Endothelial cell (in vitro differentiated cells): ENCODE data around the gene TRAF3. TPM values are rescaled to one million over a fixed set of nuclear protein-coding genes. Genes with fewer than 3 reads are reported as not detected.

ENCODE experiments used
- DNase-seq: peaks from one replicate; pipeline ENCODE4 v3.0.0; 2021; ENCODE audit warnings: low spot score
- H3K27ac Mint-ChIP-seq: one replicate; pipeline ENCODE4 v1.8.0; 2021; ENCODE audit warnings: mixed read lengths, inconsistent platforms; ENCODE audit not compliant: unreplicated experiment
- H3K27me3 Mint-ChIP-seq: one replicate; pipeline ENCODE4 v1.8.0; 2021; ENCODE audit warnings: mild to moderate bottlenecking, moderate library complexity, mixed read lengths, inconsistent platforms; ENCODE audit not compliant: unreplicated experiment
- H3K36me3 Mint-ChIP-seq: one replicate; pipeline ENCODE4 v1.8.0; 2021; ENCODE audit warnings: mild to moderate bottlenecking, low read depth, mixed read lengths, inconsistent platforms; ENCODE audit not compliant: unreplicated experiment
- H3K4me1 Mint-ChIP-seq: one replicate; pipeline ENCODE4 v1.8.0; 2021; ENCODE audit warnings: mild to moderate bottlenecking, mixed read lengths, inconsistent platforms; ENCODE audit not compliant: unreplicated experiment
- H3K4me3 Mint-ChIP-seq: one replicate; pipeline ENCODE4 v1.8.0; 2021; ENCODE audit warnings: mild to moderate bottlenecking, mixed read lengths, inconsistent platforms; ENCODE audit not compliant: unreplicated experiment
- H3K9me3 Mint-ChIP-seq: one replicate; pipeline ENCODE4 v1.8.0; 2021; ENCODE audit warnings: mixed read lengths, inconsistent platforms; ENCODE audit not compliant: unreplicated experiment
- total RNA-seq: library from RNA; stranded (reverse); fragmentation: NEBNext Ultra II Directional; extraction: Animal tissue kit (Norgen Biotek cat#: 25700); gene quantifications from one replicate; pipeline ENCODE4 v1.2.1, GENCODE V29; 2021; ENCODE audit not compliant: unreplicated experiment
- TF ChIP-seq, protein P1 (sequence below): fragments of 200-600 bp; sonication (generic); IDR thresholded peaks from one replicate; pipeline ENCODE4 v1.5.0; 2021; ENCODE audit warnings: antibody characterized with exemption; ENCODE audit not compliant: unreplicated experiment

The TRAF3 gene
- total RNA-seq, 1 donor from 2014 or later: 9.7 TPM

GRCh38 chr14:102930138-102930752 lies 153.0 kb downstream of the TRAF3 start:
- peaks cover 22% of the 10 kb centered on the region for H3K27me3 Mint-ChIP-seq

DNA sequence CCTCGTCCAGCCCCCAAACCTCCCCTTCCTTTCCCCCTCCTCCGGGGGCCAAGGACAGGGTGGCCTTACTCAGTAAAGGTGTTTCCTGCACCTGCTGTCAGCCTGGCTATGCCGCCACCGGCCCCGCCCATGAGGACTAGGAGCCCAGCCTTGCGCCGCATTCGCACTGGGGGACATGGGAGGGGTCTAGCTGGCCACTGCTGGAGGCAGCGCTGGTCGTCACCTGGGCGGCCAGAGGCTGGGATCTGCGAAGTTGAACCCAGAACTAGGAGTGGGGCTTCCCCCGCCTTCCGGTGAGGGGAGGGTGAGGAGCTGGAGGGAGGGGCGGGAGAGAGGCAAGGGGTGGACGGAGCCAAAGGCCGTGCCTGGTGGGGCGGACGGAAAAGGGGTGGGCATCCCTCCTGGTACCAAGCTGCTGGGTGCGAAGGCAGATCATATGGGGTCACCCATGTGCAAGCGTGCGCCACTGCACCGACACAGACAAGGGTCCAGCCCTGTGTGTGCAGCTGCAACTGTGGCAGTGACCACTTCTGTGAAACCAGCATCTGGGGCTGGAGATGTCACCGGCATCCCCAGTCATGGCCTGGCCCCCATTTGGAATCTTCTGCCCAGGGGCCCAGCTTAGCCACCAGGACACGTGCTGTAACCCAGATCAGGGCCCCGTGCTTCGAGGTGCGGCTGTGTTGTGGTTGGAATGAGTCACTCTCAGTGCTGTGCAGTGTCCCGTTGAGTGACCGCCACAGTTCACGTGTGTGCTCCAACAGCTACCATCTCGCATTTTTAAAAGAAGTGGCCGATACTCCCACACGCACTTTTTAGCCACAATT lies 153.7 kb downstream of the TRAF3 start:
- Mint-ChIP-seq H3K9me3 (no peaks in the 10 kb centered on the region), H3K27me3 (peaks cover 21% of the 10 kb centered on the region), H3K4me3 (no peak overlapping the region), H3K4me1 (no peaks in the 10 kb centered on the region), H3K36me3 (peaks cover 18% of the 10 kb centered on the region), H3K27ac (no peak overlapping the region)
- no peak for DNase-seq
- TF ChIP-seq, protein P1, sequence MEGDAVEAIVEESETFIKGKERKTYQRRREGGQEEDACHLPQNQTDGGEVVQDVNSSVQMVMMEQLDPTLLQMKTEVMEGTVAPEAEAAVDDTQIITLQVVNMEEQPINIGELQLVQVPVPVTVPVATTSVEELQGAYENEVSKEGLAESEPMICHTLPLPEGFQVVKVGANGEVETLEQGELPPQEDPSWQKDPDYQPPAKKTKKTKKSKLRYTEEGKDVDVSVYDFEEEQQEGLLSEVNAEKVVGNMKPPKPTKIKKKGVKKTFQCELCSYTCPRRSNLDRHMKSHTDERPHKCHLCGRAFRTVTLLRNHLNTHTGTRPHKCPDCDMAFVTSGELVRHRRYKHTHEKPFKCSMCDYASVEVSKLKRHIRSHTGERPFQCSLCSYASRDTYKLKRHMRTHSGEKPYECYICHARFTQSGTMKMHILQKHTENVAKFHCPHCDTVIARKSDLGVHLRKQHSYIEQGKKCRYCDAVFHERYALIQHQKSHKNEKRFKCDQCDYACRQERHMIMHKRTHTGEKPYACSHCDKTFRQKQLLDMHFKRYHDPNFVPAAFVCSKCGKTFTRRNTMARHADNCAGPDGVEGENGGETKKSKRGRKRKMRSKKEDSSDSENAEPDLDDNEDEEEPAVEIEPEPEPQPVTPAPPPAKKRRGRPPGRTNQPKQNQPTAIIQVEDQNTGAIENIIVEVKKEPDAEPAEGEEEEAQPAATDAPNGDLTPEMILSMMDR: no peak

More at GRCh38 chr14:102930138-102930752, 153.0 kb downstream of the TRAF3 start:
- TF ChIP-seq, protein P1: no peak
- Mint-ChIP-seq H3K4me3 (no peak overlapping the region), H3K27ac (no peak overlapping the region), H3K36me3 (peaks cover 15% of the 10 kb centered on the region), H3K9me3 (no peaks in the 10 kb centered on the region), H3K4me1 (no peaks in the 10 kb centered on the region)
- peak; percentile 35 for DNase-seq

GRCh38 chr14:102931580-102932285 lies 154.5 kb downstream of the TRAF3 start:
- H3K27ac Mint-ChIP-seq: no peak overlapping the region
- DNase-seq: no peak
- TF ChIP-seq, protein P1: no peak
- no peak overlapping the region for H3K4me3 Mint-ChIP-seq
- H3K4me1 Mint-ChIP-seq: peaks cover 4% of the 10 kb centered on the region
- H3K36me3 Mint-ChIP-seq: peaks cover 23% of the 10 kb centered on the region
- H3K27me3 Mint-ChIP-seq: peaks cover 19% of the 10 kb centered on the region
- H3K9me3 Mint-ChIP-seq: no peaks in the 10 kb centered on the region

DNA sequence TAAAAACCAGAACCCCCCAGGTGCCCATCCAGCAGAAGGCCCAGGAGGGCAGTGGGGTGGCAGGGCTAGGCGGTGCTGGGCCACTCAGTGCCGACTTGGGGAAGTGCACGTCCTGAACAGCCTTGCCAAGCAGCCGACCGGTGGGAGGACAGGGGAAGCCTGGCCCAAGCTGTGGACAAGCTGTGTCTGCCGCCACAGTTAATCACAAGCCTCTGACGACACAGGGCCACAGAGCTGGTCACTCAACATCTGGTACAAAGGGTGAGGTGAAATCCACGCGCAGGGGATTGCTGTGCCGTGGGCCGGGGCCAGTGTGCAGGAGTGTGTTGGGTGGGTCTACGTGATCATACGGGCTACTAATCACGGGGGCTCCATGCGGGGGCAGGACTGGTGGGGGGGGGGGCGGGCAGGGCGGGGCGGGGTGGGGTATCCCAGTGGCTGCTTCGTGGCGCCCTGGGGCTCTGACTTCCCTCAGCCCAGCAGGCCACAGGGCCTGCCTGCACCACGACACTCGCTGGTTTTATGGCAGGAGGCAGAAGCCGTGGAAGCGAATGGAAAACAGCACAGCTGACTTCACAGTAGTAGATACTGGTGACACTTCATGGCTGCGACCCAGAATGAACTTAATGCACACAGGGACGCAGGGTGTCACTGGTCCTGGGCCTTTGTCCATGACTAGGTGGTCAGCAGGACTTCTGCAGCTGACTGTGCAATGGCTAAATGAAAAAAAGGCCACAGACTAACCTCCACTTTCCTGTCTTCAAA lies 155.4 kb downstream of the TRAF3 start:
- Mint-ChIP-seq H3K27ac (no peak overlapping the region), H3K4me3 (no peak overlapping the region), H3K4me1 (peaks cover 9% of the 10 kb centered on the region), H3K27me3 (peaks cover 19% of the 10 kb centered on the region), H3K9me3 (no peaks in the 10 kb centered on the region), H3K36me3 (peaks cover 27% of the 10 kb centered on the region)
- DNase-seq: no peak
- TF ChIP-seq, protein P1: no peak
